ENCODE measurements around the gene ADAMTS4.
"Not testable (repeated sequence)": the region's sequence is repeated elsewhere in the genome, so short reads cannot be mapped to it uniquely, and the experiment has no call there.

ADAMTS4 gene, protein sequence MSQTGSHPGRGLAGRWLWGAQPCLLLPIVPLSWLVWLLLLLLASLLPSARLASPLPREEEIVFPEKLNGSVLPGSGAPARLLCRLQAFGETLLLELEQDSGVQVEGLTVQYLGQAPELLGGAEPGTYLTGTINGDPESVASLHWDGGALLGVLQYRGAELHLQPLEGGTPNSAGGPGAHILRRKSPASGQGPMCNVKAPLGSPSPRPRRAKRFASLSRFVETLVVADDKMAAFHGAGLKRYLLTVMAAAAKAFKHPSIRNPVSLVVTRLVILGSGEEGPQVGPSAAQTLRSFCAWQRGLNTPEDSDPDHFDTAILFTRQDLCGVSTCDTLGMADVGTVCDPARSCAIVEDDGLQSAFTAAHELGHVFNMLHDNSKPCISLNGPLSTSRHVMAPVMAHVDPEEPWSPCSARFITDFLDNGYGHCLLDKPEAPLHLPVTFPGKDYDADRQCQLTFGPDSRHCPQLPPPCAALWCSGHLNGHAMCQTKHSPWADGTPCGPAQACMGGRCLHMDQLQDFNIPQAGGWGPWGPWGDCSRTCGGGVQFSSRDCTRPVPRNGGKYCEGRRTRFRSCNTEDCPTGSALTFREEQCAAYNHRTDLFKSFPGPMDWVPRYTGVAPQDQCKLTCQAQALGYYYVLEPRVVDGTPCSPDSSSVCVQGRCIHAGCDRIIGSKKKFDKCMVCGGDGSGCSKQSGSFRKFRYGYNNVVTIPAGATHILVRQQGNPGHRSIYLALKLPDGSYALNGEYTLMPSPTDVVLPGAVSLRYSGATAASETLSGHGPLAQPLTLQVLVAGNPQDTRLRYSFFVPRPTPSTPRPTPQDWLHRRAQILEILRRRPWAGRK

DNA sequence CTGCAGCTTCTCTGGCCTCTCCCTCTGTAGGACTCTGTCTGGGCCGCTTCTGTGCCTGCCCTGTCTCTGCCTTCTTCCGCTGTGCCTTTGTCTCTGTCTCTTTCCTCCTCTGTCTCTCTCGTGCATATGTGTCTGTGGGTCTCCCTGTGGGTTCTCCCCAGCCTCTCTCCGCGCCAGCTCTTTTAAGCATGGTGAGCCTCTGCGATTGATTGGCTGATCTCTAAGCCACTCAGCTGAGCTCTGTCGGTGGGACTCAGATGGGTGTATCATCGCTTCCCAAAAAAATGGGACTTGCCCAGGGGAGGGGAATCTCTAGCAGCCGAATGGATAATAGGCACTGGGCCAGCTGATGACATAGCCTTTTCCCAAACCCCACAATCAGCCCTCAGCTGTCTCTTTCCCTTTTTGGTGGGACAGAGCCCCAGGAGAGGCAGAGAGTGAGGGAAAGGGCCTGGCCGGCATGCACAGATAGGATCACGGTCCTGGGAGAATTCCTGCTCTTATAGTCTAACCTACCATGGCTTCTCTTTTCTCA, at the start of gene ADAMTS4:
ADAMTS4 (minus strand) TSS at position 158 of the 535 bp plus-strand sequence. CDS start 427 bp downstream, outside the sequence.
- DNase-seq: no peak

DNA sequence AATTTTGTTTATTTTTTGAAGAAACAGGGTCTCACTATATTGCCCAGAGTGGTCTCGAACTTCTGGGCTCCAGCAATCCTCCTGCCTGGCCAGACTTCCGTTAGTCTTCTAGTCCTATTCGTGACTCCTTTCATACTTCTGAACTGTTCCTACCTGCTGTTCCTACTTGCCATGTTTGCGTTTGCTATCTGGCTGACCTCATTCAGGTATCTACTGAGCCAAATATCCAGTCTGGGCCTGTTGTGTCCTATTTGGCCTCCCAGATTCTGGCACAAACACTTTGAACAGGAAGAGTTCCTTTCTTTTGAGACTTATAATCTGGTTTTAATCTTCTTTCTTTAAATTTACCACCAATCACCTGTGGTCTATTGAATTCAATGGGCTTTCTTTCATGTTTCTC, 46.0 kb upstream of the ADAMTS4 start:
- DNase-seq: no peak

DNA sequence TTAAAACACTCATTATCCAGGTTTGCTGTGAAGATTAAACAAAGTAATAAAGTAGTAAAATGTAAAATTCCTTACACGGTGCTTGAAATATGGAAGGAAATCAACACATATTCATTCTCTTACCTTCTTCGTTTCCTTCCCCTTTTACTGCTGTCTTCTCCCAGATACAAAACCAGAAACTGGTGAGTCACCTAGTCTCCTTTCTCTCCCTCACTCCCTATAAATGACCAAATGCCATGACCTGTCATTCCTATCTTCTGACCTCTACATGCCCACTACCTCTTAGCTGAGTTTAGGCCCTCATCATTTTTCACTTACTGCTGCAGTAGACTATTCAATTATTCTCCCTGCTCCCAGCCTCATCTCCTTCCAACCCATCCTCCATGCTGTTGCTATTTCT, 43.5 kb upstream of the ADAMTS4 start:
- no peak for DNase-seq

DNA sequence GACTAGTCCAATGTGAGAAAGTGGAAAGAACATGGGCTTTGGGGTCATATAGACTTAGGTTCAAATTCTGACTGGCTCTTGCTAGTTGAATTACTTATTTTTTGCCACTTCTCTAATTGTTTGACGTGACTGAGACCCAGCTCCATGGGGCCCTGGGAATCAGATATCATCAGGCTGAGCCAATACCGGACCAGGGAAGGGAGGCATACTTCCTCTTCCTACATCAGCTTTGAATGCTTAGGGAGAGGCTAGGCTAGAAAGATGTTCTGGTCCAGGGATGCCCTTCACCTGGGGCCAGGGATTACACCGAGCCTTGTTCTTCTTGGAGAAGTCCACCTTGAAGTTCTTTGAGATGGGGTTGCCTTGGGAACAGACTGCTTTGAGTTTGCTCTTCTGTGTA, 42.8 kb upstream of the ADAMTS4 start:
- DNase-seq: no peak

DNA sequence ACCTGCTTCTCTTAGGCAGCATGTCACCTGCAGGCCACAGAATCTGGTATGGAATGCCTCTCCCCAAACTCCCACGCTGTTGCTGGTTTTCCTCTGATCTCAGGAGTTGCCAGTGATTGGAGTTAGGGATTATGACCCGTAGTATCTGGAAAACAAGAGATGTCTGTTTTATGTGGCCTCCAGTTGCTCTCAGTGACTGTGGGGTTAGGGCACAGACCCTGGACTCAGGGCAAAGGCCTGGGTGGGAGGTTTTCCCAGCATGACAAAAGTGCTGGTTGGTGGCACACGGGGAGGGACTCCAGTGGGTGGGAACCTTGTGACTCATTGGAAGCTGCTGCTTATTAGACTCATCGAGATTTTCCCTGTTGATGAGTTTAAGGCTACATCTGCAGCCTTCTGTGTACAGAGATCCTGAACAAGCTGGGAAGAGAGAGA, 39.2 kb upstream of the ADAMTS4 start, which contains the start of gene NR1I3:
NR1I3 (minus strand) TSS at position 165 of the 435 bp plus-strand sequence. CDS start 1,638 bp downstream, outside the sequence.
- DNase-seq: no peak

DNA sequence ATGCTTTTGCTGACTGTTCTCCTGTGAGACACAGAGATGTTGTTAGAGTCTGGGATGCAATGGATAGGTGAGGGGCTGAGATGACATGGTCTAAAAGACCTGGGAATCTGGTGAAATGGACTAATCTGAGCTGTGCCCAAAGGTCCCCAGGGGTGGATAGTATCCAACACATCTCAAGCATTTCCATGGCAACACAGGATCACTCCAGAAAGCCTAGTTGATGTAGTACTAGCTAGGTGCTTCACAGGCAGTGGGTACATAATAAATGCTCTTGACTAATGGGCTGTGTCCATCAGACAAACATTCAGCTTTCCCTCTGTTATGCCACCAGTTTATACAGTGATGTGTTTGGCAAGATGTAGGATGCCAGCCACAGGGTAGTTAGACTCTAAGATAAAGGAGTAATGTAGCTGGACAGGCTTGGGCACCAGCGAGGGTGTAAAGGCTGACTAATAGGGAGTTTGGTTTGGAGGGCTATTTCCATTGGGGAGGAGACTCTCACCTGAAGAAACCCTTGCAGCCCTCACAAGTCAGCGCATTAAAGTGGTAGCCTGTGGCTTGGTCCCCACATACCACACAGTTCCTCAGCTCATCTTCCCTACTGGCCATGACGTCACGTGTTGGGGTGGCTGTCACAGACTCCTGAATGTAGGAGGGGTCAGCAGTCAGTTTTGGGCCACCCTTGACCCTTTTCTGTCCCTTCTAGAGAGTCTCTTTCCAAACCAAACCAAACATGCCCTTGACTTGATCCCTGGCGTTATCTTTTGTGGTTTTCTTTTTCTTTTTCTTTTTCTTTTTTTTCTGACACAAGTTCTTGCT, 37.3 kb upstream of the ADAMTS4 start:
- DNase-seq: no peak

DNA sequence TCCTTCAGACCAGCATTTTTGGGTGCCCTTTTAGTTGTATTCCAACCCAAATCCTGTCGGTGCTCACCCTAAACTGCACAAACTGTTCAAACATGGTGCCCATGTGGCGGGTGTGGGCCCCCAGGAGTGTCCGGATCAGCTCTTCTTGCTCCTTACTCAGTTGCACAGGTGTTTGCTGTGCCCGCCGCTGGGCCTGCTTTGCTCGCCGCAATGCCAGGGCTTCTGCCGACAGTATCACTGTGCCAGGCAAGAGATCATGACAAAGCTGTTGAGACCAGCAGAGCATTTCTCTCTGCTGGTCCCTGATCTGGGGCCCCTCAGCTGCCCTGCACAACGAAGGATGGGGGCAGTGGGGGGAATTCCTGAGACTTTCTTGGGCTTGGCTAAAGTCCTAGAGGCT, 34.2 kb upstream of the ADAMTS4 start:
- no peak for DNase-seq

DNA sequence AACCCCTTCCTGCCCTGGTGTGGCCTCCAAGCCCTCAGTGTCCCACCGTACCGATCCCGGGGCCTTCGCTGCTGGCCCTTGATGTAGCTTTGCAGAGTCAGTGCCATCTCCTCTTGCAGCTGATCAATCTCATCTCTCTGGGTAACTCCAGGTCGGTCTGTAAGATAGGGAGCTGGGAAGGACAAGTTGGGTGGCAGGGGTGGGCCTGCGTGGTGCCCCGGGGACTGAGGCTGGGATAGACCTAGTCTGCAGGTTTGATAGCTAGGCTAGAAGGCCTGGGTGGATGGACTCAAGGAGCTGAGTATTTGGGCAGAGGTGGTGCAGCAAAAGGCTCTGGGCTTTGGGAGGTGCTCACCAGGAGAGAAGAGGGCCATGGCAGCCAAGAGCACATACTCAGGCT, 31.9 kb upstream of the ADAMTS4 start:
- no peak for DNase-seq

DNA sequence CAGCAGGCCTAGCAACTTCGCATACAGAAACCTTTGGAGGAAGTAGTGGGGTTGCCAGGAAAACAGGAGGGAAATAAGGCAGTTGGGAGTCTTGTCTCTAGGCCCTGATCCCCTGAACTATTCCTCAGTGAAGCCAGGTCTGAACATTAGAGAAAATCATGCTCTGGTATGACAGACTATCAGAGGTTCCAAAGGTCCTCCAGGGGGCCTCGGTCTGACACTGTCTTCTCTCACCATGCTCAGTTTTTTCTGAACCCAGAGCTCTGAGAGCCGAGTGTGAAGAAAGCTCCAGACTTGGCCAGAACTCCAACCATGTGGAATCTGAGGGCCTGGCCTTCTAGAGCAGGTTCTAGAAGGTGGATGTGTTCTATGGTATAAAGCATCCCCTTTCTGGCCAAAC, 31.0 kb upstream of the ADAMTS4 start:
- DNase-seq: no peak

DNA sequence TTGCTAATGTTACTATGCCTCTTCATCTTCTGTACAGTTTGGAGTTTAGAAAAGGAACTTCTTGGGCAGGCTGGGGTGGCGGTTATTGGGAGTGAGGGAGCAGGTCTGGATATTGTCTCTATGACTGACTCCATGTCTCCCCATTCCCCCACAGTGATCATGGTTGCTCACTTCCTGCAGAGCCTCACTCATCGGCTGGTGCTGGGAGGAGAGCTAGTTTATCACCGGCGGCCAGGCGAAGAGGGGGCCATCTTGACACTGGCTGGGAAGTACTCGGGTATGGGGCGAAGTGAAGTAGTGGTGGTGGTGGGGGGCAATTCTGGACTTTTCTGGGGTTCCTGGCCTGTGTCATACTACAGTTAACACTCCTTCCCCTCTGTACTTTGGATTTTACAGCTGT, 29.2 kb upstream of the ADAMTS4 start:
- no peak for DNase-seq

DNA sequence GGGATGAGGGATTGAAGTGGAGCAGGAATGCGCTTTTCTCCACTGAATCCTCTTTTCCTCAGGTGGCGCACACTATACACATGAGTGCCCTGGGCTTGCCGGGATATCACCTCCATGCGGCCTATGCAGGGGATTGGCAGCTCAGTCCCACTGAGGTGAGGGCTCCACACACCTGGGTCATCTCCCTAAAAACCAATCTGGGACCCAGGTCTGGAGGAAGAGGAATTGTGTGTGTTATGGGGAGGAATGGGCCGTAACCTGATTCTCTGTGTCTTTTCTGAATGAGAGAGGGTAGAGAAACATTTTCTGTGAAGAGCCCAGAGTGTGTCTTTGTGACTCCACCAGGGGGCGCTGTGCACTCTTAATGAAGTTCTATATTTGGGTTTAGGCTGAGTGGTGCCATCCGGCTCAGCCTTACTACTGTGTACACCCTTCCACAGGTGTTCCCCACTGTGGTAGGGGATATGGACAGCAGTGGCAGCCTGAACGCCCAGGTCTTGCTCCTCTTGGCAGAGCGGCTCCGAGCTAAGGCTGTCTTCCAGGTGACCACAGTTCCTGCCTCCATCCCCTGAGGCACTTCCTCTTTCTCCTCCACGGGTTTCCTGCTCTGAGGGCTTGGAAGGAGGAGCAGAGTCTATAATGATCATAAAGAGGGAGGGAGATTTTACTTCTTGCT, 28.5 kb upstream of the ADAMTS4 start:
- peak; percentile 86 for DNase-seq

DNA sequence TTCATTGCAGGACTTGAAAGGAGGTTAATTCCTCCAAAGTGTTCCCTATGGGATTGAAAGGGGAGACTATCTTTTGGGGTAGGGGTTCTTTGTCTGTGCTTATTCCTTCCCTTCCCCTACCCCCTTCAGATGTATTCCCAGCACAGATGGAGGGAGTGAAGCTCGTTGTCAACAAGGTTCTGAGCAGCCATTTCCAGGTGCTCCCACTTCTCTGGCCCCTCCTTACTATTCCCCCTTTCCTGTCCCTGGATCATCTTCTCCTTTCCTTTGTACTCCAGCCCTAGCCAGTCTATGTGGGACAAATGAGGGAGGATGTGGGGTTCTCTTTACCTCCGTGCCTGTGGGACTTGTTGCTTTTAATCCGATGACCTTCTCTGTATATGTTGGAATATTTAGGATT, 27.9 kb upstream of the ADAMTS4 start:
- DNase-seq: no peak

DNA sequence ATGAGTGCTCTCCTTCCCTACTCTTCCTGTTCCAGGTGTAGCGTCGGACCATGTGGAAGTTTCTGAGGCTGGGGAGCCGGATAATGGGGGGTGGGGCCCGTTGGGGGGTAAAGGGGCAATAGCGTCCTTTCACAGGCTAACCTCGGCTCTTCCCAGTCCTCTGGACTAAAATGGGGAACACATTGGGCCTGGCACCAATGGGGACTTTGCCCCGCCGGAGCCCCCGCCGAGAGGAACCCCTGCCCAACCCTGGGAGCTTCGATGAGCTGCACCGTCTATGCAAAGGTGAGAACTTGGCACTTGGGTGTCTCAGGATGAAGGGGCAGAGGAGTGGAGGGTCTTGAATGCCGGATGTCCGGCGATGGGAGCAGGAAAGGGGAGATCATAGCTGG, 27.5 kb upstream of the ADAMTS4 start:
- no peak for DNase-seq

DNA sequence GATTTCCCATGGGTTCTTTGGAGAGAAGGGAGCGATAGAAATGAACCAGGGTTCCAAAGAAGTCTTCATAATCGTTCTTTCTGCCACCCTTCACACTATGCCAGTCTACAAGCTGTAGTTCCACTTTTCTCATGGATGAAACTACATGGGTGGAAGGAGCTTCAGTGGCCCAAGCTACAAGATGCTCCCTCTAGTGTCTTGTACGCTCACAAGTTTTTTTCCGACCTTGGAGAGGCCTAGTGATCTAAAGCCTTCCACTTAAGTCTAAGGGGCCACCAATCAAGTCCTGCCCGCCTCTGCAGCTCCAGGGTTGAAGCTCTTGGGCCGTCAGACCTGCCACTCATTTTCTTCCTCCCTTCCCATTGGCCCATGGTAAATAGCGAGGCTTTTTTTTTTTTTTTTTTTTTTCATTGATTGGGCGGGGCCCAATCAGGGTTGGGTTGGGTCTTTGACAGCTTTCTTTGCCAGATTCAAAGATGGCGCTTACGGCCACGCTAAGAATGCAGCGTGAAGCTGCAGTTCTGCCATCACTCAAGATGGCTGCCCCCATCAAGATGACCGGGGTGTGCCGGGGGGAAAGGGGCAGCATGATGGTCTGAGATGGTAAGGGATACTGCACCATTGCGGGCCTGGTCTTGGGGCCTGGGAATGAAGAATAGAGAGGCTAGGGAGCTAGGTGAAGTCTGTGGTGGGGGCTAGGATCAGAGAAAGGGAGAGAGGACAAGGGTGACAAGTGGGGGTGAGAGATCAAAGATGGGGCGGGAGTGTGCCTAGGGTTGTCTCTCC, 26.9 kb upstream of the ADAMTS4 start, which contains the start of gene TOMM40L:
TOMM40L (plus strand) TSS at position 527 of the 786 bp plus-strand sequence. CDS start 430 bp downstream, outside the sequence.
- DNase-seq: peak; percentile 95

DNA sequence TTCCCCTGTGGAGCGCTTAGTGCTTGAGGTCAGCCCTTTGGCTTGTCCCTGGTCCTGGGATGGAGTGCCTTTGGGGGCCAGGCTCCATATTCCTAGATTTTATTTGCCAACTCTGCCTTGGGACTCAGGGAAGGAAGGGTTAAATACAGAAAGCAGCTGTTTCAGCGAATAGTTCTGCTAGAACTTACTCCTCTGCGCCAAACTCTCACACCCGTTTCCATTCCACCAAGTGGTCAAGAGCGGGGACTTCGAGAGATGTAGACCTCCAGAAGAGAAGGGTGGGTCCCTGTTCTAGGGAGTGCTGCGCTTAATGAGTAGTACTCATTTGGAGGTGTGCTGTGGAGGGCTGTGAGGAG, 26.3 kb upstream of the ADAMTS4 start:
- DNase-seq: no peak

DNA sequence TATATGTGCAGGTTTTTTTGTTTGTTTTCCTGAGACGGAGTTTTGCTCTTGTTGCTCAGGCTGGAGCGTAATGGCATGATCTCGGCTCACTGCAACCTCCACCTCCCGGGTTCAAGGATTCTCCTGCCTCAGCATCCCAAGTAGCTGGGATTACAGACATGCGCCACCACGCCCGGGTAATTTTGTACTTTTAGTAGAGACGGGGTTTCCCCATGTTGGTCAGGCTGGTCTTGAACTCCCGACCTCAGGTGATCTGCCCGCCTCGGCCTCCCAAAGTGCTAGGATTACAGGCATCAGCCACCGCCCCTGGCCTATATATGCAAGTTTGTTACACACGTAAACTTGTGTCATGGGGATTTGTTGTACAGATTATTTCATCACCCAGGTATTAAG, 25.8 kb upstream of the ADAMTS4 start:
- not testable (repeated sequence) for DNase-seq

DNA sequence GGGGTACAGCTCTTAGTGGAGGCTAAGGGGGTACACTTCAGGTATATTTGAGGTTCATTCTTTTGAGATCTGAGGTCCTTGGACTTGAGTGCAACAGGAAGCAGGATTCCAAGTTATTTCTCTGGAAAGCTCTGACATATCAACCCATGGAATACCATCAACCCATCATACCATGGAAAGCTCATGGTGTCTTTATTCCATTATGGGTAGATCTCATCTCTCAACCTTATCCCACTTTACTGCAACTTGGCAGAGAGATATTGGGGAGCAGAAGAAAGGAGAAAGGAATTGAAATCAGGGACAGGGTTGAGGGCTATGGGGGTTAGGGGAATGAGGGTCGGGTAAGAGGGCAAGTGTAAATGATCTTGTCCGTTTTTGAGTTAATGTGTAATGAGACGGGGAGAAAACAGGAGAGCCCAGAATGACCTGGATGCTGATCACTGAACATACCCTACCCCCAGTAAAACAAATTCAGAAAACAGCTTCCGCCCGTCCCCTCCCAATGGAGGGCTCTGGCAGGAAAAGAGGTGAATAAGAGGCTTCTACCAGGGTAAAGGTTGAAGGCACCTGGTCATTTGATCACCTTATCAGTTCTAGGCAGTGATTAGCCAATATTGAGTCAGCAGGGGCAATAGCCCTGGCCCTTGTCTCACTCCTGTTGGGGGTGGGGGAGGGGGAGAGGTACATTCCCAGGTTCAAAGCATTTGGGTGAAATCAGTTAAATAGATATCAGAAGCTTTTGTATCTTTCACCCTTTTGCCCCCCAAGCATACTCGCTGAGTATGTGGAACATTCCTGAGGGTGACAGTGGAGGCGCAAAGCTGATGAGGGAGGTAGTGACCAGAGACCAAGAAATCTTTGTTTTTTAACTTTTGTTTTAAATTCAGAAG, 25.2 kb upstream of the ADAMTS4 start:
- DNase-seq: no peak

DNA sequence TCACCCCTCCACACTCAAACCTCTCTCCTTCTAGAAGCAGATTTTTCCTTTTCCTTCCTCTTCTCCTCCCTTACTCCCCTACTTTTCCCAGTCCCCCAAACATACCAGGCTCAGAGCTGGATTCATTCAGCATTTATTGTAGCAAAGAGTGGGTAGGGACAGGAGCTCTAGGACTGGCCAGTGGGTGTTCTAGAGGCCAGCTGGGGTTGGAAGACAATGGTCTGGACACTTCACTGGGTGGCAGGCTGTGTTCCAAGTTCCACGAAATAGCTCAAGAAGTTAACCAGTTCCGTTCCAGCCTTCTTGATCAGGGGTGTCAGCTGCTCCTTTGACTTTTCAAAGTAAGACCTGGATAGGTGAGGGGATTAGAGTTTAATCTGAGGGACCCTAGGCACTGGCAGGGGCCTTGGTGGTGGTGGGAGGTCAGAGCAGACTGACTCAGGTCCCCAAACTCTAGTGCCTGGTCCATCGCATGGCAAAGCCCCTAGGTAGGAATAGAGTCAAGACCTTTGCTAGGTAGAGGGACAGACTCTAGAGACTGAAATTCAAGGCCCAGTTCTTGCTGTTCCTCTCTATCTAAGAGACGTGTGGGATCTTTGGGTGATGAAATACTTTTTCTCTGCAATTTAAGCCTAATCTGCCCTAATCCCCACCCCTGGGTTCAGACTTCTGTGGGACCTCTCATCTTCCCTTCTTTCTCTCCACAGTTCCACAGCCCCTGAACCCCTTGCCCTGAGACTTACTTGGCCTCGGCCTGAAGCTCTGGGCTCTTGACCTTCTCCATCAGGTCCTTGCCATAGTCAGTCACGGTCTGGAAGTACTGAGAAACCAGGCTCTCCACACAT, 23.5 kb upstream of the ADAMTS4 start:
- no peak for DNase-seq

DNA sequence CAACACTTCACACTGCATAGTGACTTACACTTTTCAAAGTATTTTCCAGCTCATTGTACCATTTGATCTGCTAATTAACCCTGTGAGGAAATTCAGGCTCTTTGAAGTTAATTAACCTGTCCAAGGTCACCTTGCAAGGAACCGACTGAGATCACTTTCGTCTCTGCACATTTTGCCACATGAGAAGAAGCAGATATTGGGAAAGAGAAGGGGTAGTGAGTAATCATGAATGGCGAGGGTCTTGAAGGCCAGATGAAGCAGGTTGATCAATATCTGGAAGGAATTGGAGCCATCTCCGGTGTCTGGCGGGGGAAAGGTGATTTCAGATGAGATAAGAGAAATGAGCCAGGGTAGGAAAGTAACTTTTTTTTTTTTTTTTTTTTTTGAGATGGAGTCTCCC, 21.1 kb upstream of the ADAMTS4 start:
- DNase-seq: no peak
